Inferior parietal cortex (tissue), 1 donor: ENCODE data around the gene DCLRE1B.
"Not testable (repeated sequence)": the region's sequence is repeated elsewhere in the genome, so short reads cannot be mapped to it uniquely, and the experiment has no call there.

Experiments
- DNase-seq: peaks from one replicate; pipeline ENCODE4 v3.0.0-alpha.2; 2016; ENCODE audit errors: extremely low spot score

The DCLRE1B gene

DNA sequence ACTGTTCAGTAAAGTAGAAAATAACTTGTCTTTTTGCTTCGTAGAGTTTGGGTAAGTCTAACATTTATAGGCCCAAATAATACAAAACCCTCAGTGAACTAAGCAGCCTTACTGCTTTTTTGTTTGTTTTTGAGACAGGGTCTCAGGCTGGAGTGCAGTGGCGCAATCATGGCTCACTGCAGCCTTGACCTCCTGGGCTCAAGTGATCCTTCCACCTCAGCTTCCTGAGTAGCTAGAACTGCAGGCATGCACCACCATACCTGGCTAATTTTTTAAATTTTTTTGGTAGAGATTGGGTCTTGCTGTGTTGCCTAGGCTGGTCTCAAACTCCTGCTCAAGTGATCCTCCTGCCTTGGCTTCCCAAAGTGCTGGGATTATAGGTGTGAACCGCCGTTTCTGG, 43.0 kb downstream of the DCLRE1B start:
- DNase-seq: not testable (repeated sequence)

- DNase-seq: no peak
Observed at GRCh38 chr1:113949007-113949406, 43.9 kb downstream of the DCLRE1B start.

- no peak for DNase-seq
Observed at GRCh38 chr1:113950908-113951307, 45.8 kb downstream of the DCLRE1B start.

DNA sequence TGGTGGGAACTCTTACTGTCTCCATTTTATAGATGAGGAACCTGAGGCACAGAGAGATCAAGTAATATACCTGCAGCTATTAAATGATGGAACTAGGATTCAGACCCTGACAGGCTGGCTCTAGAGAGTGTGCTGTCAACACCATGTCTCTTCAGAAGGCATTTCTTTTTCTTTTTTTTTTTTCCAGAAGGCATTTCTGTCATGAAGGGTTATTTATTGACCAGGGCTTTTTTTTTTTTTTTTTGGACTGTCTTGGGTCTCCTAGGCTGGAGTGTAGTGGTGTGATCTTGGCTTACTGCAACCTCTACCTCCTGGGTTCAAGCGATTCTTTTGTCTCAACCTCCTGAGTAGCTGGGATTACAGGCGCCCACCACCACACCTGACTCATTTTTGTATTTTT, 46.6 kb downstream of the DCLRE1B start:
- DNase-seq: no peak

- DNase-seq: no peak
Observed at GRCh38 chr1:113957984-113958383, 52.9 kb downstream of the DCLRE1B start.

DNA sequence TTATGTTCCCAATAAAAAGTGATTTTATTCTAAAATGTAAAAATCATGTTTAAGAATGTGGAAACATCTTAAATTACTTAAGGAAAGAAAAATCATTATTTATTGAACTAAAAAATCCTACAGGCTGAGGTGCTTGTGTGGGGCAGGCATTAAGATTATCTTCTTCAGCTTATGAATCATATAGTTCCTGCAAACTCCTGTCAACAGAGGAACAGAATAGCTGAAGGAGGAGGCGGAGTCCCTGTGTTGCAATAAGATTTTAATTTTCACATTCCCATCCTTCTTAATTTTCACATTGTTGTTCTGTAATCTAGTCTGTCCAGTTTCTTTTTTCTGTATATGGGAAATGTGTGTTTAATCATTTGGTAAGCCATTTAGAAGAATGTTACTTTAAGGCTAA, 53.6 kb downstream of the DCLRE1B start:
- DNase-seq: no peak

DNA sequence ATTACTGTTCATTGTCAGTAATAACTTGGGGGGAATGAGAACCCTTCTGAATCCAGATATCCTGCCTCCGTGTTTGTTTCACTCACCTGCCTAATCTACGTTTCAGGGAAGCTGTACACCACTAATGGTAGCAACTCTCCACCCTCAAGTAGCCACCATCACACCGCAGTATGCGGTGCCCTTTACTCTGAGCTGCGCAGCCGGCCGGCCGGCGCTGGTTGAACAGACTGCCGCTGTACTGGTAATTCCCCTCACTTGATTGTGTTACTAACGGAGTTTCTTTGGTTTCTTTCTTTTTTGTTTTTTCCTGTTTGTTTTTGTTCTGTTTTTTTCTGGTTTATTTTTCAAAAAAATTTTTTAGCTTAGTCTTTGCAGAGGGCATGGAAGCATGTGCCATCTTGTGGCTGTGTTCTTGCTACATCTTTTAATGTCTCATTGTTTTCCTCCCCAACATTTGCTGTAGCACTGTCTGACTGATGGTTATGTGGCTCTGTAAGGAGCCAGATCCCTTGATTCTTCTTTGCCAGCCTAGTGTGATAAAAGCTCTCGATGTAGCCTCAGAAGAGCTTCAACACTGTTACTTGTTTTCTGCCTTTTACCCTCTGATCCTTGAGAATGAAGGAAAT, 58.3 kb downstream of the DCLRE1B start:
- DNase-seq: no peak
